Measurements from ENCODE around the gene SLCO1B1.
"Not testable (repeated sequence)": the region's sequence is repeated elsewhere in the genome, so short reads cannot be mapped to it uniquely, and the experiment has no call there.

The SLCO1B1 gene, protein sequence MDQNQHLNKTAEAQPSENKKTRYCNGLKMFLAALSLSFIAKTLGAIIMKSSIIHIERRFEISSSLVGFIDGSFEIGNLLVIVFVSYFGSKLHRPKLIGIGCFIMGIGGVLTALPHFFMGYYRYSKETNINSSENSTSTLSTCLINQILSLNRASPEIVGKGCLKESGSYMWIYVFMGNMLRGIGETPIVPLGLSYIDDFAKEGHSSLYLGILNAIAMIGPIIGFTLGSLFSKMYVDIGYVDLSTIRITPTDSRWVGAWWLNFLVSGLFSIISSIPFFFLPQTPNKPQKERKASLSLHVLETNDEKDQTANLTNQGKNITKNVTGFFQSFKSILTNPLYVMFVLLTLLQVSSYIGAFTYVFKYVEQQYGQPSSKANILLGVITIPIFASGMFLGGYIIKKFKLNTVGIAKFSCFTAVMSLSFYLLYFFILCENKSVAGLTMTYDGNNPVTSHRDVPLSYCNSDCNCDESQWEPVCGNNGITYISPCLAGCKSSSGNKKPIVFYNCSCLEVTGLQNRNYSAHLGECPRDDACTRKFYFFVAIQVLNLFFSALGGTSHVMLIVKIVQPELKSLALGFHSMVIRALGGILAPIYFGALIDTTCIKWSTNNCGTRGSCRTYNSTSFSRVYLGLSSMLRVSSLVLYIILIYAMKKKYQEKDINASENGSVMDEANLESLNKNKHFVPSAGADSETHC

DNA sequence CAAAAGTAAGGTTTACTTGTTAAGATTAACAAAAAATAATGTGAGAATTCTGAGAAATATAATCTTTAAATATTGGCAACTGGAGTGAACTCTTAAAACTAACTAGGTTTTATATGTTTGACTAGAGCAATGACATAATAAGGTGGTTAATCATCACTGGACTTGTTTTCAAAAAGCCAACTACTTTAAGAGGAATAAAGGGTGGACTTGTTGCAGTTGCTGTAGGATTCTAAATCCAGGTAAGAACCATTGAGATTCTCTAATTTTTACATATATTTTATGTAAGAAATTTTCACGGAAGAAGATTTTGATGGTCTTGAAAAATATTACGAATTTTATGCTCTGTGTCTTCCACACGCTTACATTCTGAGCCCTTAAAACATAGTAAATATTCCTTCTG is at the start of gene SLCO1B1:
TSS of gene SLCO1B1 (plus strand) at position 197 of the 400 bp plus-strand sequence. CDS start 10,381 bp downstream, outside the sequence.
- no peak for DNase-seq

DNA sequence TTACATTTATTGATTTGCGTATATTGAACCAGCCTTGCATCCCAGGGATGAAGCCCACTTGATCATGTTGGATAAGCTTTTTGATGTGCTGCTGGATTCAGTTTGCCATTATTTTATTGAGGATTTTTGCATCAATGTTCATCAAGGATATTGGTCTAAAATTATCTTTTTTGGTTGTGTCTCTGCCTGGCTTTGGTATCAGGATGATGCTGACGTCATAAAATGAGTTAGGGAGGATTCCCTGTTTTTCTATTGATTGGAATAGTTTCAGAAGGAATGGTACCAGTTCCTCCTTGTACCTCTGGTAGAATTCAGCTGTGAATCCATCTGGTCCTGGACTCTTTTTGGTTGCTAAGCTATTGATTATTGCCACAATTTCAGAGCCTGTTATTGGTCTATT is 46.2 kb upstream of the SLCO1B1 start:
- DNase-seq, result not testable (repeated sequence)

DNA sequence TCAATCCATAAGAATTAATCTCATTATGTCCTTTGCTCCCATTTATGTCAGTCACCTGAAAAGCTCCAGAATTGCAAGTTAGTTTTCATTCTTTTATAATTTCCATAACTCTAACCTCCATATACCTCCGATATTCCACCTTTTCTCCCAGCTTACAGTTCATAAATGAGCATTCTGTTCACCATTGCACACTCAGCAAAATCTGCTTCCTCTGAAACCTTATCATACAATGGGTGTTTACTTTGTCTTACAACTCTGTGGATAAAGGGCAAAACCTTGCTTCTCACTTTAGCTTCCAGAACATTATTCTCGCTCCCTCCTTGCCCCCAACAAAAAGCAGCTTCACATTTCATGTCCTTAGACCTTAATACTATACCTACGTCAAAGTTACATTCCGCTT is 19.3 kb upstream of the SLCO1B1 start:
- DNase-seq, result no peak

DNA sequence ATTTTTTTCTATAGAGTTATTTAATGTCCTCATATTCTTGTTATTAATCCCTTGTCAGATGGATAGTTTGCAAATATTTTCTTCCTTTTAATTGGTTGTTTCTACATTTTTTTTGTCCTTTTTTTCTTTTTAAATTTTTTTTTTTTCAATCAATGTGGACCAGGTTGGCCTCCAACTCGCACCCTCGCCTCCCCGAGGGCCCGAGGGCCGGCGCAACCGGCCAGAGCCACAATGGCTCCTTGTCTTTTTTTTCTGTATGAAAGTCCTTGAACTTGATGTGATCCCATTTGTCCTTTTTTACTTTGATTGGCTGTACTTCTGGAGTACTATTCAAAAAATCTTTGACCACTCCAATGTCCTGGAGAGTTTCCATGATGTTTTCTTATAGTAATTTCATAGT is 17.7 kb upstream of the SLCO1B1 start:
- no peak for DNase-seq

DNA sequence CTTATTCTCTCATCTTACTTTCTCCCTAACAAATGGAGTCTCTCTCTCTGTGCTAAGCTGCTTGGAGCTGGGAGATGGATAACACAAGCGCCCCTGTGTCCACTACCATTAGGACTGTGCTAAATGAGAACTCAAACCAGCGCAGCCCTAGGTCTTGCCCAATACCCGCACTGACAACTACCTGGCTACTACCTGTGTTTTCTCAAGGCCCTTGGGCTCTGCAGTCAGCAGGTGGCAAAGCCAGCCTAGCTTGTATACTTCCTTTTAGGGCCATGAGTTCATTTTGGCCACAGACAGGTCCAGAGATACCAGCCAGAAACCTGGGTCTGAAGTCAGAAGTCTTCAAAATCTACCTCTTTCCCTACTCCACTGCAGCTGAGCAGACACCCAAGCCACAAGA is 13.0 kb upstream of the SLCO1B1 start:
- DNase-seq, result no peak

DNA sequence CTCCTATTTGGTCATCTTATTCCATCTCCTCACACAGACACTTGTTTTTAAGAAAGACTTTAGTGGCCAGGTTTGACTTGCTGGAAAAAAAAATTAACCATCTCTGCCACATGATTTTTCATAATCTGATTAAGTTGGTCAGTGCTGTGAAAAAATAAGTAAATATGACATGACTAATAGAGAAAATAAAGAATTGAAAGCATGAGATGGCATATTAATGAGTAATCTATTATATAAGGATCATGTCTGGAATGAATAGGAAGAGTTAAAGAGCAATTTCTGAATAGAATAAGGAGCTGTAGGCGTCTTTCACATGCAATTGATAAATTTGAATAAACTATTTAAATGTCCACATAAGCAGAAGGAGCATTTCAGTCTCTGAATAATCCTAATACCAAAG is 12.2 kb upstream of the SLCO1B1 start:
- no peak for DNase-seq

DNA sequence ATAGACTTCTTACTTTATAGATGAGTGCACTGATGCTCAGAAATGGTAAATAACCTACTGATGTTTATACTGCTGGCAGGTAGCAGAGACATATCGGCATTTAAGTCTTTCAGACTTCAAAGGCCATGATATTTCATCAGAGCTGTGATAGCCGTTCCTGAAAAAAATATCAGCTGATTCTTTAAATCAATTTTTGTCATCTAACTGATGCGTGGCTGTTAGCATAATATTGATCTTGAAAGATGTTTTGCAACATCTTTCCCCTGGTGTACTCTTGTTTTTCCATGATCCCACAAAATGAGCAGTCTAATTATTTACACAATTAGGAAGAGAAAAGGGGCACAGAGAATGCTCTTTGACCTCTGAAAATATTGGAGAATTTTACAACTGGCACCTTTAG is 1.6 kb upstream of the SLCO1B1 start:
- DNase-seq, result no peak

DNA sequence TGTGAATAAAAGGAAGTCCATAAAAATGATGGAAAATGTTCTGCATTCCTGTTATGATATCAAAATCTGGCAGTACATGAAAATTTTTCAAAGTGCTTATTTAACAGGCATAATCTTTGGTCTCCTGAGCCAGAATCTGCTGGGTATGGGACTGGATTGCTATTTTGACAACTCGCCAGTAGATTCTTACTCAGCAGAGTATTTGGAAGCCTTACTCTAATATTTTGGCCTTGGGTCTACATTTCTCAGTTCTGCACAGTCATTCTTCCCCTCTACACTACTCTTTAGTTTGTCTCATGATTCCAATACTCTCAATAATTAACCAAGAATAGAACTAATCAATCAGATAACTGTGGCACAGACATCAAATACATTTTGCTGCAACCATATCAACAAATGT is 1.1 kb upstream of the SLCO1B1 start:
- DNase-seq, result no peak

DNA sequence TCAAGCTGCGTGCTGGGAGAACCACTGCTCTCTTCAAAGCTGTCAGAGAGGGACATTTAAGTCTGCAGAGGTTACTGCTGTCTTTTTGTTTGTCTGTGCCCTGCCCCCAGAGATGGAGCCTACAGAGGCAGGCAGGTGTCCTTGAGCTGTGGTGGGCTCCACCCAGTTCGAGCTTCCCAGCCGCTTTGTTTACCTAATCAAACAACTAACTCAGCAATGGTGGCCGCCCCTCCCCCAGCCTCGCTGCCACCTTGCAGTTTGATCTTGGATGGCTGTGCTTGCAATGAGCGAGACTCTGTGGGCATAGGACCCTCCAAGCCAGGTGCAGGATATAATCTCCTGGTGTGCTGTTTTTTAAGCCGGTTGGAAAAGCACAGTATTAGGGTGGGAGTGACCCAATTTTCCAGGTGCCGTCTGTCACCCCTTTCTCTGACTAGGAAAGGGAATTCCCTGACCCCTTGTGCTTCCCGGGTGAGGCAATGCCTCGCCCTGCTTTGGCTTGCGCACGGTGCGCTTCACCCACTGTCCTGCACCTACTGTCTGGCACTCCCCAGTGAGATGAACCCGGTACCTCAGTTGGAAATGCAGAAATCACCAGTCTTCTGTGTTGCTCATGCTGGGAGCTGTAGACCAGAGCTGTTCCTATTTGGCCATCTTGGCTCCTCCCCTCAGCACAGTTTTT is 6.5 kb downstream of the SLCO1B1 start:
- not testable (repeated sequence) for DNase-seq

DNA sequence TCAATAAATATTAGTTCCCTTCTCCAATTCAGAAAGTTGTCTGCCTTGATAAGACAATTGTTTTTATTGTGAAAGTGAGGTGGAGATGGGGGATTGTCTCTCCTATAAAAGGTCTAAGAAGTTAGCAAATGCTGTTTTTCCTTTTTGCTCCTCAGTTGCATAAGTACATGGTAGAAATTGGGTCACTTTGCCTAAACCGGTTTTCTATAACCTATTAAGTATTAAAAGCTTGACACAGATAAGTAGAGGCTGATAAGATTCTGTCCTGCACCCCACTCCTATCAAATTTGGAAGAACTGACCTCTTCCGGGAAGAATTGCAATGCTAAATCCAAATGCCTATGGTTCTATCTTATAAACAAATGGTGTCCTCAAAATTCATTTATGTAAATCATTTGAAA is 7.0 kb downstream of the SLCO1B1 start:
- no peak for DNase-seq

DNA sequence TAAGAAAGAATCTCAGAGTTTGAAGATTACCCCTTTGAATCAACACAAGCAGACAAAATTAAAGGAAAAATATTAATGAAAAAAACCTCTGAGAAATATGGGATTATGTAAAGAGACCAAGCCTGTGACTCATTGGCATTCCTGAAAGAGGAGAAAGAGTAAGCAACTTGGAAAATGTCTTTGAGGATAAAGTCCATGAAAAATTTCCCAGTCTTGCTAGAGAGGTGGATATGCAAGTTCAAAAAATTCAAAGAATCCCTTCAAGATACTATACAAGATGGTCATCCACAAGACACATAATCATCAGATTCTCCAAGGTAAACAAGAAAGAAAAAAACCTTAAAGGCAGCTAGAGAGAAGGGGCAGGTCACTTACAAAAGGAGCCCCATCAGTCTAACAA is 13.3 kb downstream of the SLCO1B1 start:
- no peak for DNase-seq

DNA sequence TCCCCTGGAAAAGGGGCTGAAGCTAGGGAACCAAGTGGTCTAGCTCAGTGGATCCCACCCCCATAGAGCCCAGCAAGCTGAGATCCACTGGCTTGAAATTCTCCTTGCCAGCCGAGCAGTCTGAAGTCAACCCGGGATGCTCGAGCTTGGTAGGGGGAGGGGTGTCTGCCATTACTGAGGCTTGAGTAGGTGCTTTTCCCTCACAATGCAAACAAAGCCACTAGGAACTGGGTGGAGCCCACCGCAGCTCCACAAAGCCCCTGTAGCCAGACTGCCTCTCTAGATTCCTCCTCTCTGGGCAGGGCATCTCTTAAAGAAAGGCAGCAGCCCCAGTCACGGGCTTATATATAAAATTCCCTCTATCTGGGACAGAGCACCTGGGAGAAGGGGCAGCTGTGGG is 18.9 kb downstream of the SLCO1B1 start:
- DNase-seq, result not testable (repeated sequence)

DNA sequence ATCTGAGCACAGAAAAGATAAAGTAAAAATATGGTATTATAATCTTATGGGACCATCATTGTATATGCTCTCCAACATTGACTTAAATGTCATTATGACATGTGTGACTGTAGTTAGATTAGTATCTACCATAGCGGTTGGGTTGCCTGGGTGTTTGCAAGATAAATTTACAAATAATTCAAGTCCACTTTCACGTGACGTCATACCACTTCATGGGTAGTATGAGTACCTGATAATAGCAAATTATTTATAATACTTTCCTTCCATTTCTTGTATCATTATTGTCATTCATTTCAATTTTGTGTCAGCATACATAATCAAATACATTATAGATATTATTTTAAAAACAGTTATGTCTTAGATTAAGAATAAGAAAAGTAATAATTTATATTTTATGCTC is 20.2 kb downstream of the SLCO1B1 start:
- no peak for DNase-seq

DNA sequence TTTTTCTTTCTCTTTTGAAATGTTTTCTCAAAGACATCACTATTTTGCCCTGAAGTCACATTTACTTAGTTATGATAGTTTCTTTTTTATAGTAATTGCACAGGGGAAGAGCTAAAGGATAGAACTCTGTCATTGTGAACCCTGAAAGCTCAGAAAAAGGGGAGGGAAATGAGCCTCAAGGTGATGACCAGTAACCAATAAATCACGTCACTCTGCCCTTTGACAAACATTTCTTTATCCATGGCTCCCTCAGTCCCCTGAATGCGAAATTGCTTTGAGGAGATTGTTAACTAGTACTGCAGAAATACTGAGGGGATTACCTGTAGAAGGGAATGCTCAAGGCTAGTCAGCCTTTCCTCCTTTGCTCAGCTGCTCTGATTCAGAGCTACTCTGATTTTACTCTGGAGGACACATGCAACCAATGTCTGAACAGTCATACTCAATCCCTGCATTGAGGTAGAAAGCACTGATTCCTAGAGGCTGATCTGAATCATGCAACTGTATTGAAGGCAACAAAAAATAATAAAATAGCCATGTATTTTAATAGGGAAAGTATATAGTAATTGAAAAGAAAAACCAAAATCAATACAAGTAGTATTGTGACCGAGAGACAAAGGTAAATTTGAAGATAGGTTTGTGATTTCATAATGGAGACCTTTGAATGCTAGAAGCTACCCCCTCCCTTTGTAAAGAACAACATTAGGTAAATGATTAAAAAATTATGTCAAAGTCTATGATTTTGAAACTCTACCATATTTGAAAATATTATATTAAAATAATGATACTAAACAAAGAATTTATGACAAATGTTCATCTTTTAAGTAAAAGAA is 24.7 kb downstream of the SLCO1B1 start:
- DNase-seq, result no peak

DNA sequence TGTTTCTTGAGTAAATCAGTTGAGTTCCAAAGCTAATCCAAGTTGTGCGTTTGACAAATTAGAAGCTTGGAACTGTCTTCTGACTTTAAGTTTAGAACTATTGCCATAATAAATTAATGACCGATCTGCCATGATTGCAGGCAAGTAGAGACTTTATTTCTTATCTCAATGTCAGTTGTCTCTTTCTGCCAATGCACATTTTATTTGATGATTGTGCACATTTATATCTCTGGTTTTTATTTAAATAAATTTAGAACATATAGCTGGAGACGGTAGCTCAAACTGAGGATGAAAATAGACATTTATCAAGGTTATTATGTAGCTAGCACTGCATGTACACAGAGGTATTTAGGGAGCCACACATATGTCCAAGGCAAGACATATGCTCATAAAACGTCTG is 34.1 kb downstream of the SLCO1B1 start:
- no peak for DNase-seq

DNA sequence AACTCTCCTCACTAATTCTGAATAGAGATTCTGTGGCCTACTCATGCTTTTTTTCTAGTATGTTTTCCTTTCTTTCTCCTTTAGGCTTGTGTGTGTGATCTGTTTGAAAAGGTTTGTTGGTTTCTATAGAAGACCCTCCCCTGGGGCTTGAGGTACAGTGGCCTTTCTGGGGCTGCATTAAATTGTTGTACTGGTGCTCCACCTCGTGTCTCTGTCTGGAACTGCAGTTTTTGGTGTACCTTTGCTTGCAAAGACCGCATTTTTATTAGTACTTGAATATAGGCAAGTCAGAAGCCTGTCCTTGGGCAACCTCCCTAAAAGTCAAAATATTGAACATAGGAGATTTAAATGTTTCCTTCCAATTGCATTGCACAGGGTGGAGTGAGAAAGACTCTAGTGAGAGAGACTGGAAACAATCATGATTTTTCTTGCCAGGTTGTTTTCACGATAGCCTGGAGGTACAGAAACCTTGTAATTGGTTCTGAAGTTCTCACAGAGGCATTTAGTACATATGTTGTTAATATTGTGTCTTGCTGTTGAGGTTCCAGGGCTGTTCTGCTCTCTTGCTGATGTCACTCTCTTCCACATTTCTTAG is 39.0 kb downstream of the SLCO1B1 start:
- peak; percentile 40 for DNase-seq

DNA sequence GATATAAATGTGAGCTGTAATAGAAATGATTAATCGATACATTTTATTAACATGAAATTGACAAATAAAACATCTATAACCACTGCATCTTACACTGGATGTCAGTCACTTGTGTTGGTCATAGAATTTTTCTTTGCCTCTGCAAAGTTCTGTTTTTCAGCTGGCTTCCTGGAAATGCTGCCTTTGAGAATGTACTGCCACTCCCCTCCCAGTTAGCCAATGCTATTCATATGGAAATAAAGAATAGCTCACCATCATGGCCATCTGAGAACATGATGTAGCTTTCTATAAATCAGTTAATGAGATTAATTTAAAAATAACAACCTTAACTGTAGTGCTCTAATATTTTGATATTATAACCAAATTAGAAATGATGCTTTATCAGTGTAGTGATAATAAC is 41.1 kb downstream of the SLCO1B1 start:
- no peak for DNase-seq

DNA sequence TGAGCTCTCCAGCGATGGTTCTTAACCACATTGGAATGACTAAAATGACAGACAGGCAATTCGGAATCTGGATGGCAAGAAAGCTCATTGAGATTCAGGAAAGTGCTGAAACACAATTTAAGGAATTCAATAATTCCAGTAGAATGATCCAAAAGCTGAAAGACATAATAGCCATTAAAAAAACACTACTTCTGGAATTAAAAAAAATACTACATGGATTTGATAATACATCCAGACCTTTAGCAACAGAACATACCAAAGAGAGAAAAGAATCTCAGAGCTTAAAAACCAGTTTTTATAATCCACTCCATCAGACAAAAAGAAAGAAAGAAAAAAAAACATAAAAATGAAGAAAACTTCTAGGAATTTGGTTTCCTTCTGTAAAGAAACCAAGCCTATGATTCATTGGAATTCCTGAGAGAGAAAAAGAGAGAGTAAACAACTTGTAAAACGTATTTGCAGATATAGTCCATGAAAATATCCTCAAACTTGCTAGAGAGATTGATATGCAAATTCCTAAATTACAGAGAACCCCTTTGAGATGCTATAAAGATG is 52.8 kb downstream of the SLCO1B1 start:
- DNase-seq, result no peak

DNA sequence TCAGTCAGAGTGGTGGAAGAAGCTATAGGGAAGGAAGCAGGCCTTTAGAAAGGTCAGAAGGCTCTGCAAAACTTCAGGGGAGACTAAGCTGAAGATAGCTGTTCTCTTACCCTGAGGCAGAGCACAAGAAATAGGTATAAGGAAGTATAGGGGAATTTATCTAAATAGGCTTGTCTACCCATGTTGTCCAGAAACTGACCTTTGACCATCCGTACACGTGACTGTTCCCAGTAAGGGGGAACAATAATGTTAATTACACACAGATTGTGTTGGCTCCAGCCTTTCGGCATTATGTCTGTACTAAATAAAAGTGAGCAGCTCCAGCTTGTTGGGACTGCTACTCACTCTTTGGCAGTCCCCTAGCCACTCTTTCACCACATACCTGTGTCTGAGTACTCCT is 59.0 kb downstream of the SLCO1B1 start:
- DNase-seq, result no peak

DNA sequence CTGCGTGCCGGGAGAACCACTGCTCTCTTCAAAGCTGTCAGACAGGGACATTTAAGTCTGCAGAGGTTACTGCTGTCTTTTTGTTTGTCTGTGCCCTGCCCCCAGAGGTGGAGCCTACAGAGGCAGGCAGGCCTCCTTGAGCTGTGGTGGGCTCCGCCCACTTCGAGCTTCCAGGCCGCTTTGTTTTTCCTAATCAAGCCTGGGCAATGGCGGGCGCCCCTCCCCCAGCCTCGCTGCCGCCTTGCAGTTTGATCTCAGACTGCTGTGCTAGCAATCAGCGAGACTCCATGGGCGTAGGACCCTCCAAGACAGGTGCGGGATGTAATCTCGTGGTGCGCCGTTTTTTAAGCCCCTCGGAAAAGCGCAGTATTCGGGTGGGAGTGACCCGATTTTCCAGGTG is 83.4 kb downstream of the SLCO1B1 start:
- not testable (repeated sequence) for DNase-seq

DNA sequence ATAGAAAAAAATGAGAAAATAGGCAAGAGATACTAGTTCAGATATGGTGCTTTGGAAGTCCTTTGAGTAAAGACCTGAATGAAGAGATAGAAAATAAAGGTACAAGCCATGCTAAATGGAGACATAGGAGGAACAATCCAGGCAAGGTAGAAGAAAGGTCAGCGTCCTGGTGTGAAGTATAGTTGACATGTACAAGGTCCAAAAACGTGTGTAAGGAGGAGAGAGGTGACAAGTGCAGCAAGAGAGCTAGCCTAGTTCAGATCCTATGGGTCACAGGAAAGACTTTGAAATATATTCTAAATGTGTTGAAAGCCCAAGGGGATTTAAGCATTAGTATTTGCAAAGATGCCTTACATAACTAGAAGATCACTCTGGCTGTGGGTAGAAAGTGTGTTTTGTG is 88.2 kb downstream of the SLCO1B1 start:
- no peak for DNase-seq

DNA sequence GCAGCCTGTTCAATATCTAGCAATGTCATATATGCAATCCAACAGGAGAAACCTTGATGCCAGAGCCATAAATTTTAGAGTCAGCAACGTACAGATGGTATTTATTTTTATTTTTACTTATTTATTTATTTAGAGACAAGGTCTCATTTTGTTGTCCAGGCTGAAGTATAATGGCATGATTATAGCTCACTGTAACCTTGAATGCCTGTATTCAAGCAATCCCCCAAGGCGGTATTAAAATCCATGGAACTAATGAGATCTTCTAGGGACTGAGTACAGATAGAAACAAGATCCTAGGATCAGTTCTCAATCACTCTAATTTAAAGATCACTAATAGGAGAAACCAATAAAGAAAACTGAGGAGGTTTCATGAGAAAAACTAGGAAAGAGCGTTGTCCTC is 89.3 kb downstream of the SLCO1B1 start:
- DNase-seq, result no peak

Data from NCI-H345 (cell line).